TTC549 (cell line): ENCODE data around the gene MORC2.

Experiments
- FAIRE-seq: peaks from 2 replicates; lab custom pipeline; 2012; peaks lifted over from hg19 to GRCh38; lab: Jason Lieb, UNC

MORC2 gene

DNA sequence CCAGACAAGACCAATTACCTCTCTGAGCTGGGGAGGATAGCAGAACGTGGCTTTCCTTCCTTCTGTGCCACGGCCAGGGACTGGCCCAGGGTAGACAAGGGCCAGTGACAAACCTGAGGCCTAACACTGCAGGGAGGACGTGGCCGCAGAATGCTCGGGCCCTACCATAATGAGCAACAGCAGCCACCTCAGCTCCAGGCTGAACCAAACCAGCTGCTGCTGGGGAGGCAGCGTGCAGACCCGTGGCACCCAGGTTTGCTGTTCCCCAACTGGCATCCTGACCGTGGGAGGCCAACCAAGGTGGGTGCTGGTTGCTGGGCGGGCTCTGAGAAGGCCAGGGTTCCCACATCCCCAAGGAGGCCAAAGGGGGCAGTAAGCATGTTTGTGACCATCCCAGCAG, 83.0 kb downstream of the MORC2 start:
- no peak for FAIRE-seq

GRCh38 chr22:30885001-30885366, 83.6 kb downstream of the MORC2 start:
- no peak for FAIRE-seq

- FAIRE-seq: no peak
Measured at GRCh38 chr22:30884211-30885000, 84.2 kb downstream of the MORC2 start.

- FAIRE-seq: no peak
Measured at GRCh38 chr22:30883586-30884145, 84.9 kb downstream of the MORC2 start.

DNA sequence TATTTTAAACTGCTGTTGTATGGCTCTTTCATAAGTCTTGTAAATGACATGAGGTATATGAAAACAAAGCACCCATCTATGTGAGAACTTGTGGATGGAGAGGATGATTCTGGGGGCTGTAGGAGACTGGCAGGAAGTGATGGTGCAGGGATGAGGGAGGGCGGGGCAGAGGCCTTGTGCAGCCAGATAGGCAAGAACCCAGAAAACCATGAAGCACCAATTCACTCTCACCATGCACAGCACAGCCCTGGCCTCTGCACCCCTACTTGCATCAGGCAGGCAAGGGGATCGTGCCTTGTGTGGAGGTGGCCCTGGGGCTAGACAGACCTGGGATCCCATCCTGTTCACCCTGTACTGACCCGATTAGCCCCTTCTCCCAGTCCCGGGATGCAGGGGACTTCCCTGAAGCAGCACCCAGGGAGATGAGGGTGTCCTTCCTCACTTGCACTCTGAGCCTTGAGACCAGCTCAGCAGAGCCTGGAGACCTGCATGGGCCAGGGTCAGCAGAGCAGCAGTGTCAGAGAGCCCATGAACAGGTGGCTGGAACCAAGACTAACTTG, 85.5 kb downstream of the MORC2 start:
- no peak for FAIRE-seq

DNA sequence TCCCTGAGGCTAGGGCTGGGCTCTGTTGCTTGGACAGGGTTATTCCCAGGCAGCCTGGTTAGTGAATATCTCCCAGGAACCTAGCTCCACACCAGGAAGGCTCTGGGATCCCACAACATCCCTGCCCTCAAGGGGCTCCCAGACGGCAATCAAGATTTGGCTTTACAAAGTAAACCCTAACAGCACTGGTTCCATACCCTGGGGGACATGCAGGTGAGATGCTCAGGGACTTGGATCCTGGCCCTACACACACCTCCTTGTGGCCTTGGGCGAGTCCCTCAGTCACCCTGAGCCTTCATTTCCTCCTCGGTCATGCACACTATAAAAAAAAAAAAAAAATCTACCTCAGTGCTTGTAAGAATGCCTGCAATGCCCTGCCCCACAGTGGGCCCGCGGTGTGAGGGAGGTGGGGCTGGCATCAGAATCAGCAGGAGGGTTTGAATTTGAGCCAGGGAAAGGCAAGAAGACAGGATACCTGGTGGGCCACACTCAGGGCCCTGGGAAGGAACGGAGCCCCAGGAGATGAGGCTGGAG, 86.3 kb downstream of the MORC2 start:
- FAIRE-seq: no peak

- FAIRE-seq: no peak
Measured at GRCh38 chr22:30881361-30882183, 87.0 kb downstream of the MORC2 start.

GRCh38 chr22:30880847-30881246, 87.7 kb downstream of the MORC2 start:
- no peak for FAIRE-seq

- no peak for FAIRE-seq
Measured at GRCh38 chr22:30880181-30880601, 88.4 kb downstream of the MORC2 start.

DNA sequence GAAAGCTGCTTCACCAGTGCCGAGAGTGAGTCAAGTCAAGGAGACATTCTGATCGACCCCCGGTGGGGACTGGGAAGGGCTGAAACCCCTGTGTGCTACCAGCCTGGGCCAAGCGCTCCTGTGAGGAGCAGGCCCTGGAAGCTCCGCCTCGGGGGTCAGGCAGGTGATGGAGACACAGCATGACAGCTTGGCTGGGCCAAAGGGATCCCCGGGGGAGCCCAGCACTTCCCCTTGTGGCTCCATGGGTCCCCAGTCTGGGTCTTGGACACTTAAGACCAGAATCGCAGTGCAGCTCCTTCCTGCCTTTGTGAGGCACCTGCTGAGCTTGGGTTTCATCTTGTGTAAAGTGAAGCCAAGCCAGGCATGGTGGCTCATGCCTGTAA, 89.2 kb downstream of the MORC2 start:
- FAIRE-seq: no peak

DNA sequence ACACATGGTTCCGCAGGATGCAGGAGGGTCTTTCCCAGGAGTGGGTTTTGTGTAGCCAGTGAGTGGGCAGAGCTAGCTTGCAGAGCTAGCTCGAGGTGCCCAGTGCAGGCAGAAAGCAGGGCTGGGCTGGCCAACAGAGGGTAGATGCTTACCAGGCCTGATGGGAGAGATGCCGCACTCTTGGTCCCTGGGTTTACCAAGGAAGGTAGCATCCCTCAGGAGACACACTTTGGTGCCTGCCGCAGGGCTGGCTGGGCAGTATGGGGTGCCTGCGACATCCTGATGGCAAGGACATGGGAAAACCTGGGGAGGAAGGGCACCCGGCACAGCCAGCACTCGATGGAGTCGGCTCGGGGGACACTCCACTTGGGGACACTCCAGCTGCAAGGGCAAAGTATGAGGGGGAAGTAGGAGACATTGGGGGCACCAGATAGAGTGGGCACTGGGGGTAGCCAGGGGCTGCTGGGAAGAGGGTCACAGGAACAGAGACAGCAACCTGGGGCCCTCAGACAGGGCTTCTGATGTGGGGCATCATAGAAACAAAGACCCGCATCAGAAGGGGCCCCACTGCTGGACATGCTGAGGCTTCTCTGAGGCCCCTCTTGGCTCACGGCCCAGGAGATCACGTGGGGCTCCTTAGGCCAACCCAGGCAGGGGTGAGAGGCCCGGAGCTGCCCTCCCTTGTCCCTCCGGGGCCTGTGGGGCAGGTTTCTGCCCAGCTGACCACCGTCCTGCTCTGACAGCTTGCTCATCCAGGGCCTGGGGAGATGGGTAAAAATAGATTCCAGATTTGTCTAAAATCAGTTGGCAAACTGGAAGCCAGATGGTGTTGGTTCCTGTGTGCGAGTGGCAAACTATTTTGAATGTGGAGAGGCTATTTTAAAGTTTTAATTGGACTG, 89.8 kb downstream of the MORC2 start:
- no peak for FAIRE-seq

- FAIRE-seq: no peak
Measured at GRCh38 chr22:30877662-30878515, 90.7 kb downstream of the MORC2 start.

GRCh38 chr22:30876915-30877553, 91.5 kb downstream of the MORC2 start:
- no peak for FAIRE-seq

- FAIRE-seq: no peak
Measured at GRCh38 chr22:30876221-30876751, 92.3 kb downstream of the MORC2 start.

DNA sequence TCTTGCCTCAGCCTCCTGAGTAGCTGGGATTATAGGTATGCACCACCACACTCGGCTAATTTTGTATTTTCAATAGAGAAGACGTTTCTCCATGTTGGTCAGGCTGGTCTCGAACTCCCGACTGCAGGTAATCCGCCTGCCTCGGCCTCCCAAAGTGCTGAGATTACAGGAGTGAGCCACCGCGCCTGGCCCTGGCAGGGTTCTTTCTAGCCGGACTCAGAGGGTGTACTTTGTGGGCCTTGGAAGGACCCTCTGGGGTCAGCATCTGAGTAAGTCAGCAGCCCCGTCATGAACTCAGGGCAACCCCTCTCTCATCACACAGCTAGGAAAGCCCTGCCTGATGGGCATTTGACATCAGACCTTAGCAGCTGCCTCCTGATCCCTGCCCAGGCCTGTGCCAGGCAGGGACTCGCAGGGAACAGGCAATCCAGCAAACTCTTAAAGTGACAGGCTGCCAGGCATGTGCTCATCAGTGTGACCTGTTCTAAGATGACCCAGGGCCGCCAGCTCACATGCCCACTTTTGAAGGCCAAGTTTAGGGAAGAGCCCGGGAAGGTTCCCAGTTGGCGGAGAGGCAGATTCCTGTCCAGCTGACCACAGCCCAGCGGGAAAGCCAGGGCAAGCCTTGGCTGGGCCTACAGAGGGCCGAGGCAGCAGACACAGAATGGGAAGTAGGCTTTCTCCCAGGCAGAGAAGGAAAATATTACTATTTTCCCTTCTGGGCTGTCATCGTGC, 92.9 kb downstream of the MORC2 start:
- FAIRE-seq: no peak
